GM18870 (cell line): ENCODE measurements around the gene JPT2.

Source experiments
- ATAC-seq: cut with Tn5 transposase; IDR thresholded peaks from one replicate; pipeline ENCODE4 v1.9.1; 2021; ENCODE audit warnings: moderate library complexity; ENCODE audit not compliant: unreplicated experiment

JPT2 gene

GRCh38 chr16:1677942-1678499 is at the start of gene JPT2:
JPT2 (plus strand) TSS chr16:1678279; CDS start chr16:1678313, 34 bp downstream.
- ATAC-seq = peak; percentile 79

- ATAC-seq = no peak
These were observed 47.4 kb upstream of the JPT2 start for GRCh38 chr16:1630450-1631213.

GRCh38 chr16:1631230-1631629 is 46.8 kb upstream of the JPT2 start:
- ATAC-seq = no peak

GRCh38 chr16:1631931-1632637 is 46.0 kb upstream of the JPT2 start:
- ATAC-seq = no peak

GRCh38 chr16:1632638-1632970 is 45.5 kb upstream of the JPT2 start:
- no peak for ATAC-seq

GRCh38 chr16:1633310-1633709 is 44.8 kb upstream of the JPT2 start:
- no peak for ATAC-seq

- ATAC-seq = no peak
These were observed 43.5 kb upstream of the JPT2 start for GRCh38 chr16:1634541-1634940.

GRCh38 chr16:1635070-1635469 is 43.0 kb upstream of the JPT2 start:
- no peak for ATAC-seq

- no peak for ATAC-seq
These were observed 40.6 kb upstream of the JPT2 start for GRCh38 chr16:1637526-1637925.

GRCh38 chr16:1638757-1639156 is 39.3 kb upstream of the JPT2 start:
- ATAC-seq = no peak

- ATAC-seq = no peak
These were observed 38.8 kb upstream of the JPT2 start for GRCh38 chr16:1639282-1639681.

- no peak for ATAC-seq
These were observed 38.2 kb upstream of the JPT2 start for GRCh38 chr16:1639860-1640259.

- ATAC-seq = no peak
These were observed 37.7 kb upstream of the JPT2 start for GRCh38 chr16:1640261-1640941.

GRCh38 chr16:1641261-1641660 is 36.8 kb upstream of the JPT2 start:
- no peak for ATAC-seq

- no peak for ATAC-seq
These were observed 35.9 kb upstream of the JPT2 start for GRCh38 chr16:1642148-1642547.

- no peak for ATAC-seq
These were observed 35.3 kb upstream of the JPT2 start for GRCh38 chr16:1642753-1643152.

- no peak for ATAC-seq
These were observed 34.6 kb upstream of the JPT2 start for GRCh38 chr16:1643521-1643920.

GRCh38 chr16:1645914-1646525 is 32.1 kb upstream of the JPT2 start:
- no peak for ATAC-seq

GRCh38 chr16:1647856-1648255 is 30.2 kb upstream of the JPT2 start:
- ATAC-seq = no peak

GRCh38 chr16:1650131-1650530 is 27.9 kb upstream of the JPT2 start:
- ATAC-seq = no peak
